ENCODE measurements around the gene SERAC1.
"Not testable (repeated sequence)": the region's sequence is repeated elsewhere in the genome, so short reads cannot be mapped to it uniquely, and the experiment has no call there.

Gene SERAC1

DNA sequence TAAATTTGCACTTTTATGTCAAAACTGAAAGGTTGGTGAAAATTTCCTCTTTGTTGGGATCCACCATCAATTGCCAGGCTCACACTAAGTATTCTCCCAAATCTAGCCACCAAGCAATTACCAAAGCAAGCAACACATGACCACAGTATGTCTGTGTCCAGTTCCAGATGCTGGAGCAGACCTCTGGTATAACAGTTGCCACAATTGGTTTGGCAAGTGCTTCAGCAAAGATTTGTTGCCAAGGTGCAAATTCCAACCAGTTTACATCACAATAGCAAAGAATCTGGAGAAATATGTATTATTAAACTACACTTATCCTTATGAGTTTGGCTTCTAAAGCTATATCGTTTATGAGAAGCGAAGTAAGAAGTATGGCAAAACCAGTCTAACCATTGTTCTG is 6.5 kb upstream of the SERAC1 start:
- DNase-seq (ENCODE audit: low read depth in 3 of 3) = no peak

DNA sequence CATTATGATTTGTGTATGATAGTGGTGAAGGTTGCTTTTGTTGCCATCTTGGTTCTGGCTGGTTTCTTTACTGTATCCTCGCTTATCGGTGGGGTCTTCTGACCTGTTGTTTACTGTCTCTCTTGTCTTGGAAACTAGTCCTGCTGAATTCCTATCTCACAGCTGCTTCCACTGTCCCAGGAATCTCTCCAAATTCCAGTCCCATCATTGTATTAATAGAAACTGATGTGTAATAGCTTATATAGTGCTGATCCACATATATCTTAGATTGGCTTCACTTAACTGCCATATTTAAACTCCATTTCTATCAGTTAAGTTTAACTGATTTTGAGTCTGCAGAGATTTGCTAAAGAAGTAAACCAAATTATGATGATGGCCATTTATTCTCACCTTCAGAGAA is 6.0 kb upstream of the SERAC1 start:
- DNase-seq (ENCODE audit: low read depth in 3 of 3) = no peak

DNA sequence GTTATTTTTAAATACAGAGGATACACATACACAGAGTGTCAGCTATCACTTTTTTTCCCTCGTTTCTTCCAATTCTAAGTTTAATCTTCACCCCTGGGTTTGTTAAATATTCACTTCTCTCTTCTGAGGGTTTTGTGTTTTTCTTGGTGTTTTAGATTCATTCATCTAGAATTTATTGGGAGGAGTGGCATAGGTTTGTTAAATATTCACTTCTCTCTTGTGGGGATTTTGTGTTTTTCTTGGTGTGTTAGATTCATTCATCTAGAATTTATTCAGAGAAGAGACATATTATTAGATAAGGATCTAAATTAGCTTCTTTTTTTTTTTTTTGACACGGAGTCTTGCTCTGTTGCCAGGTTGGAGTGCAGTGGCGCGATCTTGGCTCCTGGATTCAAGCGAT is 3.9 kb upstream of the SERAC1 start:
- DNase-seq (ENCODE audit: low read depth in 3 of 3) = no peak

- no peak for DNase-seq (ENCODE audit: low read depth in 3 of 3)
Measured at GRCh38 chr6:158170656-158171081, 2.6 kb upstream of the SERAC1 start.

DNA sequence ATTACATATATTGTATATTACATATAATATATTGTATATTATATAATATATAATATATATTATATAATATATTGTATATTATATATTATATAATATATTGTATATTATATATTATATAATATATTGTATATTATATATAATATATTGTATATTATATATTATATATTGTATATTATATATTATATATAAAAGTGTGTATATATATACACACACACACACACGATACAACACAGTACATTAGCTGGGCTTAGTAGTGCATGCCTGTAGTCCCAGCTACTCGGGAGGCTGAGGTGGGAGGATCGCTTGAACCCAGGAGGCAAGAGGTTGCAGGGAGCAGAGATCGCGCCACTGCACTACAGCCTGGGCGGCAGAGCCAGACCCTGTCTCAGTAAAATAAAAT is 1.6 kb upstream of the SERAC1 start:
- DNase-seq (ENCODE audit: low read depth in 3 of 3) = not testable (repeated sequence)

- no peak for DNase-seq (ENCODE audit: low read depth in 3 of 3)
Measured at GRCh38 chr6:158165919-158166416, 2.1 kb downstream of the SERAC1 start.

- no peak for DNase-seq (ENCODE audit: low read depth in 3 of 3)
Measured at GRCh38 chr6:158164579-158165170, 3.4 kb downstream of the SERAC1 start.

DNA sequence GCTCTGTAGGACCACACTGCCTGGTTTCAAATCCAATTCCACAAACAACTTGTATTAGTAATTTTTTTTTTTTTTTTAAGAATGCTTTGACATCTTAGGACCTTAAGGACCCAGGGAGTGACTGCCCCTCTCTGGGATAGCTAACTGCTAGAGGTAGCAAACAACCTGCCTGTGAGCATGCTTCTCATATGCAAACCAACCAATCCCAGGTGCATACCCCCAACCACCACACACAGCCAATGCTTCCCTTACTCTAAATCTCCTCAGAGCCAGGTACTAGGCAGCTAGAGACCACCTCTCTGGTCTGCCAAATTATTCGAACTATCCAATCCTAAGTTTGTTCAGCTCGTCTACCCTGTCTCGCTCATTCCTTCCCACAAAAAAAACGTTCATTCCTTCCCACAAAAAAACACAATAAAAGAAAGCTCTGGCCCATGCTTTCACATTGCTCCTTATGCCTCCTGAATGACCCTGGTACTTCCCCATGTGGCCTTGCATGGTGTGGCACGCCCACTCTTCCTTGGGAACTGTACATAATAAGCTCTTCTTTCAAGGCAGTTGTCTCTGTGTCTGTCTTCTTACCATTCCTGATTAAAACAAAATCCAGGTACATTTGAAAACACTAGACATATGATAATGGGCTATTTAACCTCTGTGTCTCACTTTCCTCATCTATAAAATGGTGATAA is 6.4 kb downstream of the SERAC1 start:
- DNase-seq (ENCODE audit: low read depth in 3 of 3) = no peak

GRCh38 chr6:158160932-158161539 is 7.0 kb downstream of the SERAC1 start:
- no peak for DNase-seq (ENCODE audit: low read depth in 3 of 3)

DNA sequence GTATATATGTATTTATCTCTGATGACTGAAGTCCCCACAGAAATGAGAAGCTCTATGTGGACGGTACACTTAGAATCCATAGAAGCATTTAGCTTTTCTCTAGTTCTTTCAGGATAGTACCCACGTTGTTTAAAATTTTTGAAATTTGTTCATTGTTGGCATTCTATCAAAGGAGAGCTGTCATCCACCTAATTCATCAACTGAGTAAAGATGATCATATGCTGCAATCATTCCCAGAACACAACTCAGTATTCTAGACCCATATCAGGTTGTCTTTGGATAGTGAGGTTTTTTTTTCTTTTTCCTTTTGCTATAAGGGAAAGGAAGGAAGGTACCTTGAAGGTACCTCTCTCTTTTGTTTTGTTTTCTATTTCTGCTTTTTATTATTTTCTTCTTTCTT is 9.3 kb downstream of the SERAC1 start:
- DNase-seq (ENCODE audit: low read depth in 3 of 3) = no peak

DNA sequence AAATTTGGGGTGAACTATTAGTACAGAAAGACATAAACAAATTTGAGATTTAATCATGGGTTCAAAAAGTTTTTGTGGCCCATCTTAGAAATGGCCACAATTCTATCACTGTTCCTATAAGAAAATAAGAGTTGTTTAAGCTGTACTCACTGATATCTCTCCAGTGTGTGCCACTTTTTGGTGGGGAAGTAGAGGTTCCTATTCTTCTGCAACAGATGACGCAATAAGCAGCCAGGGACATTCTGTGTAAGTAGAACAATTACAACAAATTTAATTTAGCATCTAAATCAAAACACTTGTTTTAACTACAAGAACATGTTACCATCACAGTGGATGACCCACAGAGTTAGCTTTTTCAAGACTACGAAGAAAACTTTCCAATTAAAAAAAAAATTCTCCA is 9.9 kb downstream of the SERAC1 start:
- no peak for DNase-seq (ENCODE audit: low read depth in 3 of 3)

GRCh38 chr6:158157064-158157764 is 10.8 kb downstream of the SERAC1 start:
- DNase-seq (ENCODE audit: low read depth in 3 of 3) = no peak

DNA sequence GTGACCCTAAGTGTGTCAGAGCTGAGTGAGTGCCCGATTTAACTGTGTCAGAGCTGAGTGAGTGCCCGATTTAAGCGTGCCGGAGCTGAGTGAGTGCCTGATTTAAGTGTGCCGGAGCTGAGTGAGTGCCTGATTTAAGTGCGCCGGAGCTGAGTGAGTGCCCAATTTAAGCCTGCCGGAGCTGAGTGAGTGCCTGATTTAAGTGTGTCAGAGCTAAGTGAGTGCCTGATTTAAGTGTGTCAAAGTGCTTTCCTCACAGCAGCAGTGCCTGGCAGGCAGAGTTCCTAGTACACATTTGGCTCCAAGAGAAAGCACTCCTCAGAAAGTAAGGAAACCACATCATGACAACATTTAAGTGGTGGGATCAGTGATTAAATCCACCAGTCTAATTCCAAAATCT is 13.2 kb downstream of the SERAC1 start:
- DNase-seq (ENCODE audit: low read depth in 3 of 3) = no peak

DNA sequence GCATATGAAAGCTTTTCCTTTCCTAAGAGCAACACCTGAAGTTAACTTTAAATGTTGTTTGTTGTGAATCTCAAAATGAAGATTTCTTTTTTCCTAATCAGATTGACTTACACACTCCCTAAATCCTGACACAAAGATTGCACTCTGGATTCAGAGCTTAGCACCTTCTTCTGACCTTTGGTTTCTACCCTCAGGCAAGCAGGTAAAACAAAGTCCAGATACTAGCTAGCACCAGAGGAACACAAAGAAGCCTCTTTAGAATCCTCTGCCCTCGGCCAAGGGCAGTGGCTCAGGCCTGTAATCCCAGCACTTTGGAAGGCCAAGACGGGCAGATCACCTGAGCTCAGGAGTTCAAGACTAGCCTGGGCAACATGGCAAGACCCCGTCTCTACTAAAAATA is 14.5 kb downstream of the SERAC1 start:
- no peak for DNase-seq (ENCODE audit: low read depth in 3 of 3)

GRCh38 chr6:158152659-158153058 is 15.4 kb downstream of the SERAC1 start:
- DNase-seq (ENCODE audit: low read depth in 3 of 3) = no peak

- not testable (repeated sequence) for DNase-seq (ENCODE audit: low read depth in 3 of 3)
Measured at GRCh38 chr6:158152025-158152424, 16.0 kb downstream of the SERAC1 start.

GRCh38 chr6:158150701-158151100 is 17.4 kb downstream of the SERAC1 start:
- no peak for DNase-seq (ENCODE audit: low read depth in 3 of 3)

GRCh38 chr6:158149641-158150040 is 18.4 kb downstream of the SERAC1 start:
- DNase-seq (ENCODE audit: low read depth in 3 of 3) = no peak

GRCh38 chr6:158143700-158144099 is 24.4 kb downstream of the SERAC1 start:
- DNase-seq (ENCODE audit: low read depth in 3 of 3) = no peak

GRCh38 chr6:158142789-158143188 is 25.3 kb downstream of the SERAC1 start:
- DNase-seq (ENCODE audit: low read depth in 3 of 3) = no peak

GRCh38 chr6:158131926-158132325 is 36.1 kb downstream of the SERAC1 start:
- DNase-seq (ENCODE audit: low read depth in 3 of 3) = no peak

DNA sequence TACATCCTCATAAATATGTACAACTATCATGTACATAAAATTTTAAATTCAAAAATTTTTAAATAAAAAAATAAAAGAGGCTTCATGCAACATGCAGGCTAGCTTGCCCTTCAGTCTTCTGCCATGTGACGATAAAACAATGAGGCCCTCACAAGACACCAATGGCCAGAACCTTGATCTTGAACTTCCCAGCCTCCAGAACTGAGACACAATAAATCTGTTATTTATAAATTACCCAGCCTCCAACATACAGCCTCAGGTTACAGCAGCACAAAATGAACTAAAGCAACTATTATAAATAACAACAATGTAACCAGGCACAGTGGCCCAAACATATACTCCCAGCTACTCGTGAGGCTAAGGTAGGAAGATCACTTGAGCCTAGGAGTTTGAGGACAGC is 42.8 kb downstream of the SERAC1 start:
- no peak for DNase-seq (ENCODE audit: low read depth in 3 of 3)

DNA sequence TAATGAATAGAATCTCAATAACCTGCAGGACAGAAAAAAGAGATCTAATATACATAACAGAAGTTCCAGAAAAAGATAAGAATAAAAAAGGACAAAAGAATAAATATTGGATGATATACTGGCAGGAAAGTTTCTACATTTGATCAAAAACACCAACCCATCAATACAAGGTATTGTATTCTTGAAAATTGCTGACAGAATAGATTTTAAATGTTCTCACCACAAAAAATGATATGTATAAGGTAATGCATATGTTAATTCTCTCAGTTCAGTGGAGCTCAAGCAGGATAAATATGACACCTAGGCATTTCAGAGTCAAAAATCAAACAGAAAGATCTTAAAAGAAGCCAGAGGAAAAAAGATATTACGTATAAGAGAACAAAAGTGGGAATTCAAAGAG is 43.8 kb downstream of the SERAC1 start:
- no peak for DNase-seq (ENCODE audit: low read depth in 3 of 3)

Data from stimulated activated CD4-positive, alpha-beta T cell treated with anti-CD3 and anti-CD28 coated beads, TNF-alpha, amount 100 ng/mL, for 48 hours (primary cell).